ENCODE measurements around the gene RSRC2. TPM values are rescaled to one million over a fixed set of nuclear protein-coding genes. Genes with fewer than 3 reads are reported as not detected.

RSRC2 gene
- total and polyA plus RNA-seq, 10 of the 15 experiments (the other 5 are each of a cell fraction or from before 2014, with no cell fraction given), result 49.8 to 112 (median 60.6) TPM

- H3K4me2 ChIP-seq (ENCODE audit: control insufficient read depth, insufficient read depth), result no peak overlapping the region
- H3K27ac ChIP-seq (ENCODE audit: control insufficient read depth, insufficient read depth), result no peak overlapping the region
- no peaks in the 10 kb centered on the region for H4K20me1 ChIP-seq (ENCODE audit: control insufficient read depth, insufficient read depth)
- peaks cover 12 to 80% of the 10 kb centered on the region in 2 experiments for H3K36me3 ChIP-seq (ENCODE audit: control insufficient read depth in 2 of 2, insufficient read depth in 2 of 2, low read length in 1 of 2)
- SMC1A ChIA-PET (ENCODE audit: uncharacterized antibody, unreplicated experiment), result no interaction called here
- ATAC-seq (no peak), DNase-seq (ENCODE audit: low read depth, low spot score) (no peak), FAIRE-seq (no peak)
- POLR2A ChIA-PET, result interaction anchor here (0.5 to 1.8 kb wide), 3 partner anchors 13 to 1071 kb away, joined by 3 to 7 read pairs (median 3); partner anchors contain the start of gene ZCCHC8
- H3K4me3 ChIP-seq, result no peak overlapping the region
- 84% methylated on average over 13 of the region's 13 CpGs for WGBS (ENCODE audit: insufficient coverage, insufficient replicate concordance, low lambda C conversion rate, missing lambda C conversion rate)
- in situ Hi-C loops (cut with MboI), result no loop called here
- no peaks in the 10 kb centered on the region for H3K9me3 ChIP-seq (replicated peaks; ENCODE audit: control insufficient read depth, insufficient read depth, low read length)
- peaks cover 8% of the 10 kb centered on the region for H3K4me1 ChIP-seq (ENCODE audit: control insufficient read depth, insufficient read depth, low read length)
- no peak overlapping the region for H2AFZ ChIP-seq (ENCODE audit: control insufficient read depth, low read depth, low read length)
- no TSS peak for BruUV-seq (replicated peaks)
- intact Hi-C loops (cut with micrococcal nuclease; ENCODE audit: unreplicated experiment), result no loop called here
- 0 out of 2 replicates have a peak, but pooled peaks have one; percentile 46 for TF ChIP-seq POLR2AphosphoS2 (IDR thresholded peaks at IDR 0.05; ENCODE audit: low read depth, low read length)
- TF ChIP-seq ZBED1 (IDR thresholded peaks at IDR 0.05; ENCODE audit: borderline replicate concordance), result no peak
- TF ChIP-seq POLR2A (IDR thresholded peaks at IDR 0.05; ENCODE audit: low read depth, low read length), result peak; percentile 24; the same call in 1 of the 2 replicates
- TF ChIP-seq POLR2AphosphoS5 (IDR thresholded peaks at IDR 0.05; ENCODE audit: low read length), result peak; percentile 51; the same call in 1 of the 2 replicates
- RAD21 ChIA-PET (ENCODE audit: unreplicated experiment), result no interaction called here
- CTCF ChIA-PET, result interaction anchor here (1.3 kb wide), 2 partner anchors 17 to 118 kb away, joined by 3 read pairs; partner anchors contain the start of gene ZCCHC8
- H3K9ac ChIP-seq (ENCODE audit: control insufficient read depth, insufficient read depth, low read length), result no peak overlapping the region
- peaks cover 58% of the 10 kb centered on the region for H3K79me2 ChIP-seq (ENCODE audit: control insufficient read depth, insufficient read depth, low read length)
- H3K27me3 ChIP-seq (replicated peaks in 1 of 2; ENCODE audit: control insufficient read depth in 2 of 2, insufficient read depth in 2 of 2, low read length in 1 of 2), result no peaks in the 10 kb centered on the region
These were observed 10.0 kb downstream of the RSRC2 start for GRCh38 chr12:122516544-122517361.

- Histone ChIP-seq H3K4me1 (ENCODE audit: control insufficient read depth, insufficient read depth, low read length) (peaks cover 8% of the 10 kb centered on the region), H3K9me3 (replicated peaks; ENCODE audit: control insufficient read depth, insufficient read depth, low read length) (no peaks in the 10 kb centered on the region), H3K27me3 (replicated peaks in 1 of 2; ENCODE audit: control insufficient read depth in 2 of 2, insufficient read depth in 2 of 2, low read length in 1 of 2) (no peaks in the 10 kb centered on the region), H3K9ac (ENCODE audit: control insufficient read depth, insufficient read depth, low read length) (no peak overlapping the region), H2AFZ (ENCODE audit: control insufficient read depth, low read depth, low read length) (no peak overlapping the region), H3K79me2 (ENCODE audit: control insufficient read depth, insufficient read depth, low read length) (peaks cover 45% of the 10 kb centered on the region), H3K4me2 (ENCODE audit: control insufficient read depth, insufficient read depth) (no peak overlapping the region; the same call in 1 of the 2 replicates), H3K4me3 (no peak overlapping the region), H3K36me3 (ENCODE audit: control insufficient read depth in 2 of 2, insufficient read depth in 2 of 2, low read length in 1 of 2) (peaks cover 13 to 73% of the 10 kb centered on the region in 2 experiments), H4K20me1 (ENCODE audit: control insufficient read depth, insufficient read depth) (no peaks in the 10 kb centered on the region), H3K27ac (ENCODE audit: control insufficient read depth, insufficient read depth) (no peak overlapping the region)
- 100% methylated on average over 2 of the region's 2 CpGs for WGBS (ENCODE audit: insufficient coverage, insufficient replicate concordance, low lambda C conversion rate, missing lambda C conversion rate)
- TF ChIP-seq POLR2AphosphoS5 (IDR thresholded peaks at IDR 0.05; ENCODE audit: low read length) (peak; percentile 59), USF1 (IDR thresholded peaks at IDR 0.05; ENCODE audit: borderline replicate concordance, extremely low read length, insufficient read depth, low read depth, low read length) (no peak)
- no TSS peak for BruUV-seq (replicated peaks)
- RAD21 ChIA-PET (ENCODE audit: unreplicated experiment), result no interaction called here
- intact Hi-C loops (cut with micrococcal nuclease; ENCODE audit: unreplicated experiment), result no loop called here
- in situ Hi-C loops (cut with MboI), result no loop called here
- CTCF ChIA-PET, result no interaction called here
- no peak for FAIRE-seq
- SMC1A ChIA-PET (ENCODE audit: uncharacterized antibody, unreplicated experiment), result interaction anchor here (1.1 kb wide), 1 partner anchor 12 kb away, joined by 3 read pairs; no protein-coding TSS in a partner anchor
- POLR2A ChIA-PET, result interaction anchor here (1.4 kb wide), 1 partner anchor 14 kb away, joined by 3 read pairs; no protein-coding TSS in a partner anchor
- no peak for ATAC-seq
- no peak for DNase-seq (ENCODE audit: low read depth, low spot score)
These were observed 11.5 kb downstream of the RSRC2 start for GRCh38 chr12:122515275-122515674.
